LHCN-M2 (cell line): ENCODE data around the gene DVL2. TPM values are rescaled to one million over a fixed set of nuclear protein-coding genes. Genes with fewer than 3 reads are reported as not detected.

Experiments
- total RNA-seq: library from RNA; depleted of rRNA; stranded (reverse); fragments of >200 nt; gene quantifications from 2 replicates; pipeline ENCODE4 v1.2.3, GENCODE V29; 2014; rRNA removed

Gene DVL2
- total RNA-seq, 1 experiment from 2014 or later = 71.4 TPM

Other genes with a start within 250 kb of the DVL2 start
- not detected in 2 replicates for gene ALOX12, start 238.5 kb downstream of the DVL2 start, total RNA-seq
- gene RNASEK, start 221.9 kb downstream of the DVL2 start, total RNA-seq = 161 and 204 TPM in 2 replicates
- not detected in 2 replicates for gene BCL6B, start 211.5 kb downstream of the DVL2 start, total RNA-seq
- gene SLC16A13, start 198.5 kb downstream of the DVL2 start, total RNA-seq = 0.63 TPM in 1 of 2 replicates, not detected in the other
- gene SLC16A11, start 190.4 kb downstream of the DVL2 start, total RNA-seq = 0.11 TPM in 1 of 2 replicates, not detected in the other
- gene CLEC10A, start 154.3 kb downstream of the DVL2 start, total RNA-seq = not detected in 2 replicates
- not detected in 2 replicates for gene ASGR2, start 119.7 kb downstream of the DVL2 start, total RNA-seq
- 0.29 and 1.4 TPM in 2 replicates for gene ASGR1, start 55.1 kb downstream of the DVL2 start, total RNA-seq
- gene DLG4, start 14.7 kb downstream of the DVL2 start, total RNA-seq = 16.6 and 17.3 TPM in 2 replicates
- 485 and 564 TPM in 2 replicates for gene ACADVL, start 14.6 kb downstream of the DVL2 start, total RNA-seq
- 54.7 and 56.4 TPM in 2 replicates for gene PHF23, start 4.9 kb upstream of the DVL2 start, total RNA-seq
- 161 and 171 TPM in 2 replicates for gene GABARAP, start 7.9 kb upstream of the DVL2 start, total RNA-seq
- 59.1 and 65.5 TPM in 2 replicates for gene CTDNEP1, start 17.2 kb upstream of the DVL2 start, total RNA-seq
- 52.6 and 58.2 TPM in 2 replicates for gene ELP5, start 17.7 kb upstream of the DVL2 start, total RNA-seq
- not detected in 2 replicates for gene CLDN7, start 28.0 kb upstream of the DVL2 start, total RNA-seq
- gene SLC2A4, start 47.2 kb upstream of the DVL2 start, total RNA-seq = 0.11 TPM in 1 of 2 replicates, not detected in the other
- gene YBX2, start 60.1 kb upstream of the DVL2 start, total RNA-seq = not detected in 2 replicates
- gene EIF5A, start 73.1 kb upstream of the DVL2 start, total RNA-seq = 968 and 1,043 TPM in 2 replicates
- gene GPS2, start 80.8 kb upstream of the DVL2 start, total RNA-seq = 98.7 and 119 TPM in 2 replicates
- 15.1 and 15.7 TPM in 2 replicates for gene NEURL4, start 94.8 kb upstream of the DVL2 start, total RNA-seq
- gene ACAP1, start 102.0 kb upstream of the DVL2 start, total RNA-seq = 1.5 TPM in 1 of 2 replicates, not detected in the other
- 8.3 and 9.0 TPM in 2 replicates for gene KCTD11, start 117.6 kb upstream of the DVL2 start, total RNA-seq
- gene TMEM95, start 120.6 kb upstream of the DVL2 start, total RNA-seq = not detected in 2 replicates
- 0.06 TPM in 1 of 2 replicates, not detected in the other for gene TNK1, start 146.6 kb upstream of the DVL2 start, total RNA-seq
- gene PLSCR3, start 160.0 kb upstream of the DVL2 start, total RNA-seq = 38.1 and 54.4 TPM in 2 replicates
- 65.1 and 88.9 TPM in 2 replicates for gene TMEM256, start 169.6 kb upstream of the DVL2 start, total RNA-seq
- gene NLGN2, start 173.3 kb upstream of the DVL2 start, total RNA-seq = 7.6 and 8.3 TPM in 2 replicates
- gene SPEM1, start 185.8 kb upstream of the DVL2 start, total RNA-seq = not detected in 2 replicates
- gene SPEM2, start 191.1 kb upstream of the DVL2 start, total RNA-seq = not detected in 2 replicates
- gene SPEM3, start 194.3 kb upstream of the DVL2 start, total RNA-seq = not detected in 2 replicates
- 0.75 and 0.90 TPM in 2 replicates for gene TMEM102, start 200.9 kb upstream of the DVL2 start, total RNA-seq
- gene FGF11, start 205.0 kb upstream of the DVL2 start, total RNA-seq = 23.4 and 23.8 TPM in 2 replicates
- gene CHRNB1, start 210.5 kb upstream of the DVL2 start, total RNA-seq = 51.9 and 60.3 TPM in 2 replicates
- gene ZBTB4, start 245.1 kb upstream of the DVL2 start, total RNA-seq = 25.3 and 27.8 TPM in 2 replicates
- not detected in 2 replicates for gene SLC35G6, start 246.9 kb upstream of the DVL2 start, total RNA-seq
- gene POLR2A, start 249.8 kb upstream of the DVL2 start, total RNA-seq = 63.7 and 81.4 TPM in 2 replicates